ENCODE data around the gene MALRD1.

Gene MALRD1

DNA sequence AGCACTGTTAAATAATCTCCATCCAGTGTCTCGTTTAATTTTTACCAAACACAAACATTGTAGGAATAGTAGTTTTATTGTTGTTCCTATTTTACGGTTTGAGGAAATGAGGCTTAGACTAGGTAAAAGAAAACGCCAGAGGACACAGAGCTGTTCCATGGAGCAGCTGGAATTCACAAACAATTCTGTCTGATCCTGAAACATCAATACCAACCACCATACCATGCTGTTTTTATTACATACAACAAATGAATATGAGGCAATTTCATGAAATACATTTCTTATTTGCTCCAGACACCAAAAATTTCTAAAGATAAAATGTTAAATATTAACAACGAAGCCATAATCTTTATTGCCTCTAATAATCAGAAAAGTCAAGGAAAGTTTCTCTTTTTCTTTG, 9.4 kb downstream of the MALRD1 start:
- H3K4me1 Mint-ChIP-seq = no peaks in the 10 kb centered on the region
- no peaks in the 10 kb centered on the region for H3K36me3 Mint-ChIP-seq
- H3K4me3 Mint-ChIP-seq = no peak overlapping the region
- H3K27me3 Mint-ChIP-seq = no peaks in the 10 kb centered on the region
- H3K9me3 Mint-ChIP-seq = peaks cover 8% of the 10 kb centered on the region
- no peak overlapping the region for H3K27ac Mint-ChIP-seq
- no peak for ATAC-seq

DNA sequence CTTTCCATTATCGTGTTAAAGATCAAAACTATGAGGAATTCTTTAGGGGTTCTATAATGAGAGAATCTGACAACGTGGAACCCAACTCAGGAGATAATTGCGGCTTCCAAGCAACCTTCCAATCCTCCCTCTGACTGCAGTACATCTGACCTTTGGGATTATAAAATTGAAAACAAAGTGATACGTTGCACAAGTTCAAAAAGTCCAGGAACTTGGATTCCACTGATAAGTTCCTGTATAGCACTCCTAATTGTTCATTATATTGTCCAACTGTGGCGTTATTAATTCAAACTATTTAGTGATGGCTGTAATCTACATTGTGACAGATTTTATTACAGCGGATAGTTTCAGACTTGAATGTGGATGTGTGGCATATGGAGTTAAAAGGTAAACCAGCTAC, 15.4 kb downstream of the MALRD1 start:
- Mint-ChIP-seq H3K27me3 (no peaks in the 10 kb centered on the region), H3K9me3 (peaks cover 13% of the 10 kb centered on the region), H3K36me3 (no peaks in the 10 kb centered on the region), H3K27ac (no peak overlapping the region), H3K4me1 (no peaks in the 10 kb centered on the region), H3K4me3 (no peak overlapping the region)
- no peak for ATAC-seq

DNA sequence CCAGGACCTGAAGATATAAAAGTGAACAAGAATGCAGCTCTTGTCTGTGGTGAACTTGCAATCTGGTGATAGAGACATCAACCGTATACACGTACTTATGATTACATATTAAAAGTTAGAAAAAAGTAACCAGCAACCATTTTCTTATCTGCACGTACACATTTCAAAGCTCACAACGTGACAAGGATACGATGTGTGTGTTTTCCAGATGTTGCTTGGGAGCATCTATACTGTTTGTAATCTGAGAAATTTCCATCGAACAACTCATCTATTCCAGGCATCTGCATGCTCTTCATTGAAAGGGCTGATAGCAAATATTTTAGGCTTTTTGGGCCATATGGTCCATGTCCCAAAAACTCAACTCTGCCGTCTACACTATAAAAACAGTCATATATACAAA, 23.3 kb downstream of the MALRD1 start:
- Mint-ChIP-seq H3K4me1 (no peaks in the 10 kb centered on the region), H3K27ac (no peak overlapping the region), H3K27me3 (no peaks in the 10 kb centered on the region), H3K36me3 (no peaks in the 10 kb centered on the region), H3K4me3 (no peak overlapping the region), H3K9me3 (peaks cover 4% of the 10 kb centered on the region)
- no peak for ATAC-seq

DNA sequence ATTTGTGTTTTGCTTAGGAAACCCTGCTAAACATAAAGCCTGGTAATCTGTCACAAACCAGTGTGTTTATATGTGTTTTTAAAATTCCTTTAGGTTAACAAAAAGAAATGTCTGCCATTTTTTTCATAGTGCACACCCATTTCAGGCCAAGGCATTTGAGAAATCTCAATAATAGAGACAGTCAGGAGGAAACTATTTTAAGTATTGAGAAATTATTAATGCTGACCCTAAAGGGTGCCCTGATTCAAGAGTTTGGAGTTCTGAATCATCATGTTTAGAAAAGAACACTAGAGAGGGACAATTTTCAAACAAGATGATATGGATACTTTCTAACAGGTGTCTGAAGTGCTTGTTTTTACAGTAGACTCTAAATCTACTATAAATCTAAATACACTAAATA, 28.7 kb downstream of the MALRD1 start:
- no peak for ATAC-seq
- H3K27ac Mint-ChIP-seq = no peak overlapping the region
- peaks cover 8% of the 10 kb centered on the region for H3K9me3 Mint-ChIP-seq
- no peaks in the 10 kb centered on the region for H3K36me3 Mint-ChIP-seq
- no peaks in the 10 kb centered on the region for H3K4me1 Mint-ChIP-seq
- no peaks in the 10 kb centered on the region for H3K27me3 Mint-ChIP-seq
- no peak overlapping the region for H3K4me3 Mint-ChIP-seq

DNA sequence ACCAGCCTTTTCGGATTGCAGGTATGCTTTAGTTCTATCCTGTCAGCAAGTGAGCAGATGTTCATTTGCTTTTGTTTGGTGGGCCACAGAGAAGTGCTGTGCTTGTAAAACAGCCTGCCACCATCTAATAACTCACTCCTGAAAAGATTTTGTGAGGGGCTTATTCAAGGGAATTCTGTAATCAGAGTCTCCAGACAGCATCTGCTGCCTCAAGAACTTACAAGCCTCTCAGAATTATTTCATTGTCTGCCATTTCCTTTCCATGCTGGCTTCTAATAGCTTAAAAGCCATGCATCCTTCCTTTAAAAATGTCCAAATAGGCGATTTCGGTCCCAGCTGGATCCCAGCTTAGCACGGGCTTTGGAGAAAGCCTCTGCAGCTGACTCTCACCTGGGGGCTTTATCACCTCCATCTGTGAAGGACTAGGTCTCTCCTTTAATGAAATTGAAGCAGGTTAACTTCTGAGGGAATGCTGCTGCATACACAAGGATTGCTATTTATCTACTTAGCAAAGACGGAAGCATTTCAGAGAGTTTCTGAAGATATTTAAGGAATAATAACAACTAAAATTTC, 48.0 kb downstream of the MALRD1 start:
- no peaks in the 10 kb centered on the region for H3K4me1 Mint-ChIP-seq
- H3K27me3 Mint-ChIP-seq = no peaks in the 10 kb centered on the region
- H3K4me3 Mint-ChIP-seq = no peak overlapping the region
- ATAC-seq = no peak
- no peaks in the 10 kb centered on the region for H3K9me3 Mint-ChIP-seq
- no peak overlapping the region for H3K27ac Mint-ChIP-seq
- H3K36me3 Mint-ChIP-seq = no peaks in the 10 kb centered on the region

DNA sequence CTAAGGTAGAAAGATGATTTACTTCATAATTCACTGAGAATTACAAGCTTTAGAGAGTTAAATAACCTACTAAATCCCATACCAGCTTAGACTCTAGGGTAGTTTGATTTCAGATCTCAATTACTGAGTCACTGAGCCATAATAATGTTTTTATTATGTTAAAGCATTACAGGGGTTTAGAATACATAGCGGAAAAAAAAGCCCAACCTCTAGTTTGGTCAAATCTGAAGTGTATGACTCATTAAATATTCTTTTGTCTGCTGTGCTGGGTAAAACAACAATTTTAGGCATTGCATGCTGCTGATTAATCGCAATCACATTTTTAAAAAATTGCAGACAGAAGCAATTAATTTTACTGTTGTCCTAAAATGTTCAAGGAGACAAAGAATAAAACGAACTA, 48.5 kb downstream of the MALRD1 start:
- Mint-ChIP-seq H3K9me3 (no peaks in the 10 kb centered on the region), H3K27me3 (no peaks in the 10 kb centered on the region), H3K36me3 (no peaks in the 10 kb centered on the region), H3K27ac (no peak overlapping the region), H3K4me3 (no peak overlapping the region), H3K4me1 (no peaks in the 10 kb centered on the region)
- no peak for ATAC-seq

DNA sequence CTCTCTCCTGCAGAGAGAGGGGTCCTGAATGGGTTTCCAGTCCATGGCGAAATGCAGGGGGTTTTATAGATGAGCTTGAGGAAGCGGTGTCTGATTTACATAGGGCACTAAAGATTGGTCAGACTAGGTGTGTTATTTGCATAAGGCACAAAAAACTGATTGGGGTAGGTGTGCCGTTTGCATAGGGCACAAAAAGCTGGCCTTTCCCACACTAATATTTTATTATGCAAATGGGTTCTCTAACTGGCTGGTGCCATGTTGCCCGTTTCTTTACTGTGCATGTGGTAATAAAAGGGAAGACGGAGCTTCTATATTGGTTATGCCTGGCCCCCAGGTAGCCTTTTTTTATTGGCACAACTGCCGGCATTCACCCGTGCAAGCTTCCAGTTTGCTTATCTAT, 50.2 kb downstream of the MALRD1 start:
- Mint-ChIP-seq H3K4me1 (no peaks in the 10 kb centered on the region), H3K9me3 (no peaks in the 10 kb centered on the region), H3K4me3 (no peak overlapping the region), H3K36me3 (no peaks in the 10 kb centered on the region), H3K27ac (no peak overlapping the region), H3K27me3 (no peaks in the 10 kb centered on the region)
- no peak for ATAC-seq

DNA sequence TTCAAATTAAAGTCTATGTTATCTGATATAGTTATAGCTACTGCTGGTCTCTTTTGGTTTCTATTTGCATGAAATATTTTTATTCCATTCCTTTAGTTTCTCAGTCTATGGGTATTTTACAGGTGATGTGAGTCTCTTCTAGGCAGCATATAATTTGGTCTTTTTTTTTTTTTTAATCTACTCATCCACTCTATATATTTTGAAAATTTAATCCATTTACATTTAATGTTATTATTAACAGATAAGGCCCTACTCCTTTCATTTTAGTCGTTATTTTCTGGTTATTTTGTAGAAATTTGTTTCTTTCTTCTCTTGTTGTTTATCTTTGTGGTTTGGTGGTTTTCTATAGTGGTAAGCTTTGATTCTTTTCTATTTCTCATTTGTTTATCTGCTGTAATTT, 58.8 kb downstream of the MALRD1 start:
- no peaks in the 10 kb centered on the region for H3K27me3 Mint-ChIP-seq
- H3K36me3 Mint-ChIP-seq = no peaks in the 10 kb centered on the region
- no peaks in the 10 kb centered on the region for H3K4me1 Mint-ChIP-seq
- ATAC-seq = no peak
- no peak overlapping the region for H3K4me3 Mint-ChIP-seq
- no peak overlapping the region for H3K27ac Mint-ChIP-seq
- peaks cover 16% of the 10 kb centered on the region for H3K9me3 Mint-ChIP-seq

DNA sequence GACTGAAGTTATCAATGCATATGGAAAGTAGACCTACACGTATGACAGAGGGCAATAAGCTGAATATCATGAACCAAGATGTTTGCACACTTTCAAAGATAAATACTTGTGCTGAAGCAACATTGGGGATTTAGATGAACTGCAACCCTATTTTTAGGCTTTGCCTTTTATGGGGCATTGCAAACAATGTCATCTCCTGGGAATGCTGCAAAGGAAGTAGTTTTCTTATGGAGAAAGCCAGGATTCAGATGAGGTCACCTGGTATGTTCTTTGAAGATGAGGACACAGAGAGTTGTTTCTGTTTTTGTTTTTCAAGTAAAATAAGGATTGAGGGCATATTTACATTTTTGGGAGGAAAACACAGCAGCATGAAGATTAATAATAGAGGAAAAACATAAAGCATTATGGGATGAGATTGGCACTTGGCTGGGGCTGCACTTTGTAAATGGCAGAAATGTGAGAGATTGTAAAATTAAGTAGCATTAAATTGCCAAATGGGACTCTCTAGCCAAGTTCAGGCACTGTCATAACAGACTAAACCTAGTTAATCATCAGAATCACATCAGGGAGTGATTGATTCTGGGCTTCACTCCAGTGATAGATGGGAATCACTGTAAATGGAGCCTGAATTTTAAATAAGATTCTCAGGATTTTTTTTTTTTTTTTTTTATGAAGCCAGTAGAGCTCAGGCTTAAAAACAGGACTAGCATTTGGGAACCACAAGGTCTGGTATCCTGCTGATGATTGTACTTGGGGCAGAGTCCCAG, 63.1 kb downstream of the MALRD1 start:
- Mint-ChIP-seq H3K27me3 (no peaks in the 10 kb centered on the region), H3K9me3 (peaks cover 17% of the 10 kb centered on the region), H3K27ac (no peak overlapping the region), H3K4me1 (no peaks in the 10 kb centered on the region), H3K4me3 (no peak overlapping the region), H3K36me3 (no peaks in the 10 kb centered on the region)
- ATAC-seq = no peak

DNA sequence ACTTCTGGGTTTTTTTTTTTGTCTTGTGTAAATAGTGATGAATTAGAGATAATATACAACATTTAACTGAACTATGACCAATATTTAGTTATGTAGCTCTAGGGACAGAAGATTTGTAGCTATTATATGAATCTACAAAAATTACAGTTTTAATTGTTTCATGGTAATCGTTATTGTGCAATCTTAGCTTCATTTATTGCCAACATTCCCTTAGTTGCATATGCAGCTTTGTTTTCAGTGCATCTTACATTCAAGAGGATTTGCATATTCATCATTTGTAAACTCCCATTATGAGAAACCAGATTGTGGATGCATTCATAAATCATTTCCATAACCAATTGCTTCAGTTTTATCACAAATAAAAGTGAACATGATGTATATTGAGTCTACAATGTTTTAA, 68.8 kb downstream of the MALRD1 start:
- Mint-ChIP-seq H3K4me3 (no peak overlapping the region), H3K4me1 (no peaks in the 10 kb centered on the region), H3K36me3 (no peaks in the 10 kb centered on the region), H3K27me3 (no peaks in the 10 kb centered on the region), H3K27ac (no peak overlapping the region), H3K9me3 (peaks cover 13% of the 10 kb centered on the region)
- no peak for ATAC-seq

DNA sequence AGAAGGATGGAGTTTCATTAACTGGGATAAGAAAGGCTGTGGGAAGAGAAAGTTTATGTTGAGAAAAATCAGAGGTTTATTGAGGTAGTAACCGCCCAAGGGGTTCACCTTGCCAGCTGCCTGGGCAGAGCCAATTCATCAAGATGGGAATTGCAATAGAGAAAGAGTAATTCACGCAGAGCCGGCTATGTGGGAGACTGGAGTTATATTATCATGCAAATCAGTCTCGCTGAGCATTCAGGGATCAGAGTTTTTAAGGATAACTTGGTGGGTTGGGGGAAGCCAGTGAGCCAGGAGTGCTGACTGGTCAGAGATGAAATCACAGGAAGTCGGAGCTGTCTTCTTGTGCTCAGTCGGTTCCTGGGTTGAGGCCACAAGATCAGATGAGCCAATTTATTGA, 70.6 kb downstream of the MALRD1 start:
- no peak overlapping the region for H3K4me3 Mint-ChIP-seq
- no peaks in the 10 kb centered on the region for H3K27me3 Mint-ChIP-seq
- H3K4me1 Mint-ChIP-seq = no peaks in the 10 kb centered on the region
- no peak for ATAC-seq
- no peak overlapping the region for H3K27ac Mint-ChIP-seq
- peaks cover 6% of the 10 kb centered on the region for H3K9me3 Mint-ChIP-seq
- no peaks in the 10 kb centered on the region for H3K36me3 Mint-ChIP-seq

DNA sequence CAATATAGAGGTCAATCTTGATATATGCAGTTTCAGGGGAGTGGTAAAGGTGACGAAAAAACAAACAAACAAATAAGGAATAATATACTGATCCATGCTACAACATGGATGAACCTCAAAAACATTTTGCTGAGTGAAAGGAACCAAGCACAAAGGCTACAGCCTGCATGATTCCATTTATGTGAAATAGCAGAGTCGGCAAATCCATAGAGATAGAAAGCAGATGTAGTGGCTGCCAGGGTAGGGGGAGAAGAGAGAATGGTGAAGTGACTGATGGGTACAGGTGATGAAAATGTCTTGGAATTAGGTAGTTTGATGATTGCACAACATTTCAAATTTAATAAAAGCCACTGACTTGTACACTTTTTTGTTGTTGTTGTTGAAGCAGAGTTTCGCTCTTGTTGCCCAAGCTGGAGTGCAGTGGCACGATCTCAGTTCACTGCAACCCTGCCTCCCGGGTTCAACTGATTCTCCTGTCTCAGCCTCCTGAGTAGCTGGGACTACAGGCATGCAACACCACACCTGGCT, 71.8 kb downstream of the MALRD1 start:
- H3K27me3 Mint-ChIP-seq = no peaks in the 10 kb centered on the region
- H3K9me3 Mint-ChIP-seq = peaks cover 9% of the 10 kb centered on the region
- H3K4me3 Mint-ChIP-seq = no peak overlapping the region
- no peaks in the 10 kb centered on the region for H3K4me1 Mint-ChIP-seq
- ATAC-seq = no peak
- H3K27ac Mint-ChIP-seq = no peak overlapping the region
- H3K36me3 Mint-ChIP-seq = no peaks in the 10 kb centered on the region

DNA sequence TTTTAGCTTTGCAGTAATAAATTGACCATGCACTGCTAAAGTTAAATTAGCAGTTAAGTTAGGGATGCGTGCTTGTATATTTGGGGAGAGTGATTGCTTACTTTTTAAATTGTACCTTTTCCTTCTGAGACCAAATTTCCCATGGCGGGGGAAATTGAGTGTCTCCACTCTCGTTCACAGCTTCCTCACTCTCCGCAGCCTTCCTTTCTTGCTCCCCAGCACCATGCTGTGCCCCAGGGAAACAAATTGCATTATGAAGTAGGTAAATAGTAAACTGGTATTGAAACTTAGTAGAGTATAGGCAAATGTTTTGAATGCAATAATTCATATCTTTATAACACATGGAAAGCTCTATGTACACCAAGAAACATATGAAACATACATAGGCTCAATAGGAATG, 85.4 kb downstream of the MALRD1 start:
- Mint-ChIP-seq H3K27me3 (no peaks in the 10 kb centered on the region), H3K36me3 (no peaks in the 10 kb centered on the region), H3K4me1 (no peaks in the 10 kb centered on the region), H3K4me3 (no peak overlapping the region), H3K9me3 (peaks cover 1% of the 10 kb centered on the region), H3K27ac (no peak overlapping the region)
- no peak for ATAC-seq

DNA sequence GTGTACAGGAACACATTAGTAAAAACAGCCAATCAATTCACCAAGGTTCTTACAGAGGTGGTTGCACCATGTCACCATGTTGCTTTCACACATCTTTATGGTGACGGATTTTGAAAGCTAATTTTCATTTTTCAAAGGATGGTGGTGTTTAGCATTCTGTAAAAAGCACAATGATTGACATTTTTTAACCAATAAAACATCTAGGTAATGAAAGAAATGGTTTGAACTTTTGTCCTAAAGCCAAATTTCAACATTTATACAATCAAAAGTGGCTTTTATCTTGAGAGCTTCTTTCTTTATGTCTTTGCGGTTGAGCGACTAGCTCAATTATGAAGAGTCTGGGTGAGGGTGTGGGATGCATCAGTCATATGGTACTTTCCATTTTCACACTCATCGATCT, 94.4 kb downstream of the MALRD1 start:
- Mint-ChIP-seq H3K27ac (no peak overlapping the region), H3K4me3 (no peak overlapping the region), H3K9me3 (peaks cover 10% of the 10 kb centered on the region), H3K4me1 (no peaks in the 10 kb centered on the region), H3K27me3 (no peaks in the 10 kb centered on the region), H3K36me3 (no peaks in the 10 kb centered on the region)
- no peak for ATAC-seq

DNA sequence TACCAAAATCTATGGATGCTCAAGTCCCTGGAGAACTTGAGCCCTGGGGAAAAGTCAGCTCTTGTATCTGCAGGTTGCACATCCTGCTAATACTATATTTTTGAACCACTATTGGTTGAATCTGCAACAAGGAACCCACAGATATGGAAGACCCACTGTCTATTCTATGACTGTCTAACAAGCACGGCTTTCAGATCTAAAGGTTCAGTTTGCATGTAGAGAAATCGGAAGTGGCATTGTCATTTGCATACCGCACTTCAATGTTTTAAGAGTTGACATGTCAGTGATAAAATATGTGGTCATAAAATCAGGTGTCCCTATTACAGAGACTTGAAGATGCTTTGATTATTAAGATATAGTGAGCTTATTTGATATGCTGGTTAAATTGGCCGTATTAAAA, 95.6 kb downstream of the MALRD1 start:
- no peak for ATAC-seq

DNA sequence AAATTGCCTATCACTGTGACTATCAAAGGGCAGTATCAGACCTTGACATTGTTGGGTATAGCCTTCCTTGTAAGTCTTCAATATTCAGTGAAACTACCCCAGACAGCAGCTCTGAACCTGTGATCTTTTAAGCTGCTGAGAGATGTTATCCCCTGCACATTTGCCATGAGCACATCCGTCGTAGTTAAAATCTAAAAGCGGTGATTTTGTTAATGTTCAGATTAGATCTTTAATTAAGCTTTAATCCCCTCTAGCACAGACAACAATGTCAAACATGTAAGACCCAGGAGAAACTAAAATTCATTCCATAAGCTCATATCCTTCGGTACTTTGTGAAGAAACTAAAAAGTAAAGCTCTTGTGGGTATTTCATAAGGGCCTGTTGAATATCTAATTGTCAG, 105.8 kb downstream of the MALRD1 start:
- H3K27ac Mint-ChIP-seq = no peak overlapping the region

More for the DNA sequence above, 95.6 kb downstream of the MALRD1 start:
- H3K27me3 Mint-ChIP-seq = no peaks in the 10 kb centered on the region
- H3K36me3 Mint-ChIP-seq = no peaks in the 10 kb centered on the region
- H3K27ac Mint-ChIP-seq = no peak overlapping the region
- no peaks in the 10 kb centered on the region for H3K4me1 Mint-ChIP-seq
- peaks cover 10% of the 10 kb centered on the region for H3K9me3 Mint-ChIP-seq
- H3K4me3 Mint-ChIP-seq = no peak overlapping the region

More for the DNA sequence above, 105.8 kb downstream of the MALRD1 start:
- Mint-ChIP-seq H3K36me3 (no peaks in the 10 kb centered on the region), H3K4me3 (no peak overlapping the region), H3K9me3 (peaks cover 2% of the 10 kb centered on the region), H3K27me3 (no peaks in the 10 kb centered on the region), H3K4me1 (no peaks in the 10 kb centered on the region)
- no peak for ATAC-seq
